H9 (cell line): Measurements from ENCODE around the gene DIO1. TPM values are rescaled to one million over a fixed set of nuclear protein-coding genes. Genes with fewer than 3 reads are reported as not detected.

Experiments used
- DNase-seq: peaks from one replicate; pipeline ENCODE4 v3.0.0-alpha.2; 2017
- H2AFZ ChIP-seq: one replicate; pipeline ENCODE4 v1.6.1; 2013; ENCODE audit warnings: mild to moderate bottlenecking, low read length, control low read depth, moderate library complexity
- H2AK5ac ChIP-seq: 2 replicates; pipeline ENCODE4 v1.6.1; 2013; ENCODE audit warnings: low read length, control low read depth, mixed read lengths; ENCODE audit not compliant: insufficient read length
- H2BK120ac ChIP-seq: one replicate; pipeline ENCODE4 v1.6.1; 2013; ENCODE audit warnings: low read depth, mild to moderate bottlenecking, low read length, control low read depth, inconsistent platforms; ENCODE audit not compliant: poor library complexity, severe bottlenecking
- H2BK12ac ChIP-seq: 2 replicates; pipeline ENCODE4 v1.6.1; 2013; ENCODE audit warnings: low read length, control low read depth, mixed read lengths, low read depth; ENCODE audit not compliant: insufficient read length
- H2BK15ac ChIP-seq: 2 replicates; pipeline ENCODE4 v1.6.1; 2013; ENCODE audit warnings: low read depth, low read length, control low read depth
- H2BK20ac ChIP-seq: one replicate; pipeline ENCODE4 v1.6.1; 2013; ENCODE audit warnings: low read depth, mild to moderate bottlenecking, low read length, control low read depth, inconsistent platforms; ENCODE audit not compliant: poor library complexity, severe bottlenecking
- H2BK5ac ChIP-seq: 2 replicates; pipeline ENCODE4 v1.6.1; 2013; ENCODE audit warnings: low read length, control low read depth, mixed read lengths; ENCODE audit not compliant: insufficient read length
- H3K14ac ChIP-seq: 2 replicates; pipeline ENCODE4 v1.6.1; 2013; ENCODE audit warnings: low read length, control low read depth; ENCODE audit not compliant: insufficient read depth
- H3K18ac ChIP-seq: 2 replicates; pipeline ENCODE4 v1.6.1; 2013; ENCODE audit warnings: low read depth, mild to moderate bottlenecking, mixed read lengths, low read length, control low read depth; ENCODE audit not compliant: insufficient read length
- H3K23ac ChIP-seq: 2 replicates; pipeline ENCODE4 v1.6.1; 2013; ENCODE audit warnings: low read length, control low read depth, mixed read lengths, low read depth; ENCODE audit not compliant: insufficient read length
- H3K23me2 ChIP-seq: 2 replicates; pipeline ENCODE4 v1.6.1; 2013; ENCODE audit warnings: low read depth, mild to moderate bottlenecking, mixed read lengths, low read length, control low read depth; ENCODE audit not compliant: insufficient read length, poor library complexity, severe bottlenecking
- H3K27ac ChIP-seq: 2 replicates; pipeline ENCODE4 v1.5.1; 2013; ENCODE audit warnings: low read length, control low read depth, mixed read lengths, low read depth; ENCODE audit not compliant: insufficient read length
- H3K27me3 ChIP-seq: 2 replicates; pipeline ENCODE4 v1.6.1; 2013; ENCODE audit warnings: low read length, control low read depth, inconsistent platforms; ENCODE audit not compliant: insufficient read depth
- H3K4ac ChIP-seq: 2 replicates; pipeline ENCODE4 v1.6.1; 2013; ENCODE audit warnings: low read depth, mild to moderate bottlenecking, control low read depth, inconsistent platforms, low read length, moderate library complexity
- H3K4me1 ChIP-seq: 2 replicates; pipeline ENCODE4 v1.6.1; 2013; ENCODE audit warnings: low read length, control low read depth, inconsistent platforms; ENCODE audit not compliant: insufficient read depth
- H3K4me2 ChIP-seq: 2 replicates; pipeline ENCODE4 v1.6.1; 2013; ENCODE audit warnings: low read length, control low read depth, mixed read lengths; ENCODE audit not compliant: insufficient read length, insufficient read depth
- H3K56ac ChIP-seq: 2 replicates; pipeline ENCODE4 v1.6.1; 2013; ENCODE audit warnings: low read depth, mild to moderate bottlenecking, mixed read lengths, low read length, control low read depth; ENCODE audit not compliant: insufficient read length
- H3K79me1 ChIP-seq: 2 replicates; pipeline ENCODE4 v1.6.1; 2013; ENCODE audit warnings: low read depth, mild to moderate bottlenecking, moderate library complexity, low read length, control low read depth, inconsistent platforms; ENCODE audit not compliant: insufficient read depth, poor library complexity, severe bottlenecking
- H3K79me2 ChIP-seq: 2 replicates; pipeline ENCODE4 v1.6.1; 2013; ENCODE audit warnings: low read length, control low read depth, inconsistent platforms; ENCODE audit not compliant: insufficient read depth
- H3K9ac ChIP-seq: 2 replicates; pipeline ENCODE4 v1.6.1; 2013; ENCODE audit warnings: low read length, control low read depth, mixed read lengths; ENCODE audit not compliant: insufficient read length; ENCODE audit errors: extremely low read depth
- H3K9me3 ChIP-seq: one replicate; pipeline ENCODE4 v1.6.1; 2013; ENCODE audit warnings: low read depth, low read length, inconsistent platforms; ENCODE audit not compliant: control insufficient read depth
- H3T11ph ChIP-seq: one replicate; pipeline ENCODE4 v1.6.1; 2013; ENCODE audit warnings: mild to moderate bottlenecking, low read length, control low read depth, inconsistent platforms
- H4K20me1 ChIP-seq: one replicate; pipeline ENCODE4 v1.6.1; 2013; ENCODE audit not compliant: control insufficient read depth, insufficient read length, insufficient read depth
- H4K5ac ChIP-seq: 2 replicates; pipeline ENCODE4 v1.6.1; 2013; ENCODE audit warnings: low read depth, mild to moderate bottlenecking, mixed read lengths, low read length, control low read depth; ENCODE audit not compliant: insufficient read length
- H4K8ac ChIP-seq: replicated peaks from 2 replicates; pipeline ENCODE4 v1.6.1; 2013; ENCODE audit warnings: low read length, control low read depth, mixed read lengths, low read depth; ENCODE audit not compliant: insufficient read length
- H4K91ac ChIP-seq: 2 replicates; pipeline ENCODE4 v1.6.1; 2013; ENCODE audit warnings: low read depth, mild to moderate bottlenecking, moderate library complexity, mixed read lengths, low read length, control low read depth; ENCODE audit not compliant: insufficient read length
- H3K27ac Mint-ChIP-seq, 3 experiments: 2 replicates in 2 of 3; 3 replicates in 1 of 3; pipeline ENCODE4 v1.8.0; 2020 to 2021; ENCODE audit warnings: mixed read lengths in 3 of 3, mild to moderate bottlenecking in 1 of 3, moderate library complexity in 1 of 3
- H3K27me3 Mint-ChIP-seq: 2 replicates; pipeline ENCODE4 v1.8.0; 2021; ENCODE audit warnings: low read depth, mild to moderate bottlenecking, moderate library complexity, mixed read lengths
- H3K36me3 Mint-ChIP-seq, 3 experiments: 2 replicates in 2 of 3; 3 replicates in 1 of 3; pipeline ENCODE4 v1.8.0; 2020 to 2021; ENCODE audit warnings: low read depth in 3 of 3, mixed read lengths in 3 of 3; ENCODE audit not compliant: insufficient read depth in 1 of 3
- H3K4me1 Mint-ChIP-seq, 2 experiments: 2 replicates each; pipeline ENCODE4 v1.8.0; 2020; ENCODE audit warnings: mixed read lengths in 2 of 2
- H3K4me3 Mint-ChIP-seq, 2 experiments: 2 replicates in 1 of 2; 3 replicates in 1 of 2; pipeline ENCODE4 v1.8.0; 2020 to 2021; ENCODE audit warnings: mild to moderate bottlenecking in 2 of 2, mixed read lengths in 2 of 2, moderate library complexity in 1 of 2
- H3K9me3 Mint-ChIP-seq, 2 experiments: 2 replicates in 1 of 2; 3 replicates in 1 of 2; pipeline ENCODE4 v1.8.0; 2020; ENCODE audit warnings: mild to moderate bottlenecking in 2 of 2, mixed read lengths in 2 of 2, moderate library complexity in 1 of 2
- CTCF ChIP-seq: fragments of 200-600 bp; sonication (generic); conservative IDR thresholded peaks from 3 replicates; pipeline ENCODE4 v1.8.0; 2021; ENCODE audit warnings: antibody characterized with exemption, mild to moderate bottlenecking
- WGBS: extraction: QIAGEN DNeasy Blood & Tissue Kit; methylation state at CpG from one replicate; pipeline ENCODE4 v1.1.7; 2013; ENCODE audit warnings: missing lambda C conversion rate, low lambda C conversion rate, mixed read lengths; ENCODE audit not compliant: insufficient read length; ENCODE audit errors: extremely low coverage; 5-methylcytosine and 5-hydroxymethylcytosine counted together
- total RNA-seq: library from RNA; stranded (reverse); gene quantifications from 2 replicates; pipeline ENCODE4 v1.2.1, GENCODE V29; 2021

Gene DIO1
- total RNA-seq, 1 experiment from 2014 or later, result not detected

GRCh38 chr1:53909946-53910345 is 16.0 kb downstream of the DIO1 start:
- no peak overlapping the region for H3K4ac ChIP-seq
- H3K56ac ChIP-seq, result no peak overlapping the region
- H2AFZ ChIP-seq, result no peak overlapping the region
- H3K4me2 ChIP-seq, result no peak overlapping the region
- no peak overlapping the region for H4K5ac ChIP-seq
- H3K9ac ChIP-seq, result no peak overlapping the region
- no peak overlapping the region for H2BK5ac ChIP-seq
- H3K27ac Mint-ChIP-seq, result no peak overlapping the region
- no peak overlapping the region for H3K23ac ChIP-seq
- H3K79me2 ChIP-seq, result no peaks in the 10 kb centered on the region
- no peak overlapping the region for H4K91ac ChIP-seq
- H3K23me2 ChIP-seq, result no peaks in the 10 kb centered on the region
- H3K4me3 Mint-ChIP-seq, result no peak overlapping the region
- no peaks in the 10 kb centered on the region for H3K9me3 Mint-ChIP-seq
- H2BK15ac ChIP-seq, result no peak overlapping the region
- peaks cover 14% of the 10 kb centered on the region; the same call in 1 of the 2 replicates for H3K4me1 ChIP-seq
- H3K79me1 ChIP-seq, result no peaks in the 10 kb centered on the region
- no CpG with 5 or more reads among the region's 3 CpGs for WGBS
- H3K27me3 ChIP-seq, result no peaks in the 10 kb centered on the region
- no peaks in the 10 kb centered on the region for H4K20me1 ChIP-seq
- DNase-seq, result no peak
- no peak overlapping the region for H2BK120ac ChIP-seq
- peaks cover 0 to 3% (median 3%) of the 10 kb centered on the region in 3 experiments; a peak in 1 of 7 replicates for H3K36me3 Mint-ChIP-seq
- no peaks in the 10 kb centered on the region for H3K9me3 ChIP-seq
- H3K14ac ChIP-seq, result no peak overlapping the region
- no peak overlapping the region for H4K8ac ChIP-seq
- no peak overlapping the region for H3K18ac ChIP-seq
- no peak overlapping the region for H2BK20ac ChIP-seq
- H3T11ph ChIP-seq, result no peak overlapping the region
- H3K27me3 Mint-ChIP-seq, result no peaks in the 10 kb centered on the region; the same call in 1 of the 2 replicates
- no peak overlapping the region for H2BK12ac ChIP-seq
- TF ChIP-seq CTCF, result no peak
- peaks cover 19 to 23% of the 10 kb centered on the region in 2 experiments for H3K4me1 Mint-ChIP-seq
- H2AK5ac ChIP-seq, result no peak overlapping the region
- no peak overlapping the region for H3K27ac ChIP-seq
